Astrocyte of the hippocampus (primary cell): Measurements from ENCODE around the gene FAM133A.

ENCODE experiments used
- DNase-seq: peaks from one replicate; pipeline ENCODE4 v3.0.0; 2011; ENCODE audit warnings: low read depth, low spot score

The FAM133A gene

DNA sequence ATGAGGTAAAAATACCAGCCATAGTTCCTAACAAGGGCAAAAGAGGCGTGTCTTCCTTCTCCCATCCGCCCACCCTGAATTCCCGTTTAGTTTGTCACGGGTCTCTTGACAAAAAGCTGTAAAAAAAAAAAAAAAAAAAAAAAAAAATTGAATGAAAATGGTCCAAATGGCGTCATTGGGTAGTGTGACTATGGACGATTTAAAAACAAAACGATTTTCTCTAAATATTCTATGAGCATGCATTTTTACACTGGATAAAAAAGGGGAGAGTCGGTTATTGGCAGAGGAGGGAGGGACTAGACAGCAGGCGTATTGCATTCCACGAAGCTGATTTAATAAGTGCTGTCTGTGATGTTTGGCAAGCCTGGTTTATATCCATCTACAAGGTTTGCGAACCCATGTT is at the start of gene FAM133A:
Gene FAM133A (plus strand): TSS at position 338 of the 403 bp plus-strand sequence. CDS start 35,214 bp downstream, outside the sequence.
- DNase-seq = peak; percentile 44

GRCh38 chrX:93637591-93637990 is 36.4 kb upstream of the FAM133A start:
- DNase-seq = no peak

DNA sequence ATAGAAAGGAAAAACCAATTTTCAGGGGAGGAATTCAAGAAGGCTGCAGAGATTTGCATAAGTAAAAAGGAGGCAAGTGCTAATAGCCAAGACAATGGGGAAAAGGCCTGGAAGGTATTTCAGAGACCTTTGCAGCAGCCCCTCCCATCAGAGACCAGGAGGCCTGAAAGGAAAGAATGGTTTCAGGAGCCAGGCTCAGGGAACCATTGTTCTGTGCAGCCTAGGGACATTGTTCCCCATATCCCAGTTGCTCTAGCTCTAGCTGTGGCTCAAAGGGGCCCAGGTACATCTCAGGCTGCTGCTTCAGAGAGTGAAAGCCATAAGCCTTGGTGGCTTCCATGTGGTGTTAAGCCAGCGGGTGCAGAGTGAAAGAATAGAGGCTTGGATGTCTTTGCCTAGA is 24.6 kb upstream of the FAM133A start:
- DNase-seq = no peak

DNA sequence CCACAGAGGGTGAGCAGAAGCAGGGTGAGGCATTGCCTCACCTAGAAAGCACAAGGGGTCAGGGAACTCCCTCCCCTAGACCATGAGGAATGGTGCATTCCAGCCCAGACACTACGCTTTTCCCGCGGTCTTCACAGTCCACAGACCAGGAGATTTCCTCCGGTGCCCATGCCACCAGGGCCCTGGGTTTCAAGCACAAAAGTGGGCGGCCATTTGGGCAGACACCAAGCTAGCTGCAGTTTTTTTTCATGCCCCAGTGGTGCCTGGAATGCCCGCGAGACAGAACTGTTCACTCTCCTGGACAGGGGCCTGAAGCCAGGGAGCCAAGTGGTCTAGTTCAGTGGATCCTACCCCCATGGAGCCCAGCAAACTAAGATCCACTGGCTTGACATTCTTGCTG is 13.4 kb upstream of the FAM133A start:
- DNase-seq = no peak

GRCh38 chrX:93673056-93673868 is 744 bp upstream of the FAM133A start, which contains the start of gene NAP1L3:
Gene NAP1L3 (minus strand): TSS chrX:93673578. CDS start chrX:93673304, 274 bp downstream.
- DNase-seq = peak; percentile 92

DNA sequence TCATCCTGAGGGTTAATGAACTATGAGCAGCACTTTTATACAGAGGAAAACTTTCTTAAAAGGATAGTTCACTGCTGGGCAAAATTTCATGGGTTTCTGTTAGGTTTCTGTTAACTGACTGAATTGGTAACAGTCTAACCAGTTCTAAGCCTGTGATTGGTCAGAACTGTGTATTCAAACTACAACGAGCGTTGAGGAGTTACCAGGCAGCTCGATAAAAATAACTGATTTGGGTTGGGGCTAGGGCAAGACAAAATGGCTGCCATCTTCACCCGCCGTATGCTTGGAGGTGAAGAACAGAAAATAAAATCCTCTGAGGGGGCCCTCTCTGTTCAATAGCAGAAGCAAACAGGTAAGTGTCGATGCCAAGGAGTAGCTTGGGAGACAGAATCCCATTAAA is 22.0 kb downstream of the FAM133A start:
- no peak for DNase-seq

DNA sequence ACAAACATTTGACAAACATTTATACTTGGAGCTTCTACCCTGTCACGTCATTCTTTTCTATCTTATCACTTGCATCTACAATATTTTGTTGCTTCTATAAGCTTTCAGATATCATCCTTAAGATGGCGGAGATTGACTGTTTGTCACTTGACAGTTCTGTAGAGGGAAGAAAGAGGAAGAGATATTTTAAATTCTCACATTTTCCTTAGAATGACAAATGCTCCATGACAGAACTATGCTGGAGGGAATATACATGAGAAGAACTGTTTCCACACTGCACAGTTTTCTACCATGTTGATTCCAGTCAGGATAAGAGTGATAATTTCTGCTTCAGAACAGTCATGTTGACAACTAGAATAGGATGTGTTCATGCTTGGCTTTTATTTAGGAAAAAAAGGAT is 29.7 kb downstream of the FAM133A start:
- DNase-seq = no peak

DNA sequence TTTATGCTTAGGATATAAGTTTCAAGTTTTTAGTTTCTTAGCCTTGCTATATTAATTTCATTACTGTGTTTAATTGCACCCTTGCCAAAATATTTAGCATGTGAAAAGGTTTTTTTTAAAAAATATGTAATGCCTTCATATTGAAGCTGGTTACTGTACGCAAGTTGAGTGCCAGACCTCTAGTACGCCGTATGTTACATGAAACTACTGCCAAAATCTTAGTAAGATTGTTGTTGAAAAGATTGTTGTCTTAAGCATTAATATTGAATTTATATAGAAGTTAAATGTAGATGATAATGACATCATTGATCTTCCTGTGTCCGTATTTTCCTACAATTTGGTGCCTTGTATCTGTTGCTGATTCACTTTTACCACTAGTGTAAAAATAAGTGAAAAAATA is 37.1 kb downstream of the FAM133A start:
- DNase-seq = no peak

DNA sequence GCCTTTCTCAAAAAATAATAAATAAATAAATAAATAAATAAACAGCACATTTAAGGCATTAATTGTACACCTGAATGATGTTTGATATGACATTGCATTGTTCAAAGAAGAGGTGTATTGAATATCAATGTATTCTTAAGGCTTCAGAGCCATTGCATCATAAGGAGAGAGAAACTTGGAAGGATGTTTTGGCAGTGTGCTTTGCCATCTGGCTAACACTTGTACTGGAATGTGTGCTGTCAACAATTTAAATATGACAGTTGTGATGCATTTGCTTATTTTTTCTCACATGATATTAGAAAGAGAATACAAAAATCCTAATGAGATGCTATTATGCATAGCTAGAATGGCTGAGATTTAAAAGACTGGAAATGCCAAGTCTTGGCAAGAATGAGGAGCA is 67.8 kb downstream of the FAM133A start:
- DNase-seq = no peak

DNA sequence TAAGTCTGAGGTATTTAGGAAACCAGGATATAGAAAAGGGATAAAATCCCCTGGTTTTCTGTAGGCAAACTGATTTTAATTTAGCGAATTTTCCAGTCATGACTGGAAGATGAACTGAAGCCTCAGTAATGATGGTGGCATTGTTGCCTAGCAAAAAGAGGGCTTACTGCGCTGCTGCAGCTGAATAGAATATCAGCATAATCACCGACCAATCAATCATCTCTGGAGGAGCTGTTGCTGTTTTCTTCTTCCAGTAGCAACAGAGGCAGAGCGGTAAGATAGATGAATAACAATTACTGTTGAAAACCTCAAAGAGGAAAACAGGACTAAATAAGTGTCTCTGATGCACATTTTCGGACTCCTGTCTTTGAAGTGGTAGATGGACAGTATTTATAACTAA is 86.2 kb downstream of the FAM133A start:
- DNase-seq = no peak
